ENCODE measurements around the gene GPR32. TPM values are rescaled to one million over a fixed set of nuclear protein-coding genes. Genes with fewer than 3 reads are reported as not detected.

Gene GPR32
- total and polyA plus RNA-seq, 2 of the 8 experiments (the other 6 are each of a cell fraction or from before 2014, with no cell fraction given) = not detected

DNA sequence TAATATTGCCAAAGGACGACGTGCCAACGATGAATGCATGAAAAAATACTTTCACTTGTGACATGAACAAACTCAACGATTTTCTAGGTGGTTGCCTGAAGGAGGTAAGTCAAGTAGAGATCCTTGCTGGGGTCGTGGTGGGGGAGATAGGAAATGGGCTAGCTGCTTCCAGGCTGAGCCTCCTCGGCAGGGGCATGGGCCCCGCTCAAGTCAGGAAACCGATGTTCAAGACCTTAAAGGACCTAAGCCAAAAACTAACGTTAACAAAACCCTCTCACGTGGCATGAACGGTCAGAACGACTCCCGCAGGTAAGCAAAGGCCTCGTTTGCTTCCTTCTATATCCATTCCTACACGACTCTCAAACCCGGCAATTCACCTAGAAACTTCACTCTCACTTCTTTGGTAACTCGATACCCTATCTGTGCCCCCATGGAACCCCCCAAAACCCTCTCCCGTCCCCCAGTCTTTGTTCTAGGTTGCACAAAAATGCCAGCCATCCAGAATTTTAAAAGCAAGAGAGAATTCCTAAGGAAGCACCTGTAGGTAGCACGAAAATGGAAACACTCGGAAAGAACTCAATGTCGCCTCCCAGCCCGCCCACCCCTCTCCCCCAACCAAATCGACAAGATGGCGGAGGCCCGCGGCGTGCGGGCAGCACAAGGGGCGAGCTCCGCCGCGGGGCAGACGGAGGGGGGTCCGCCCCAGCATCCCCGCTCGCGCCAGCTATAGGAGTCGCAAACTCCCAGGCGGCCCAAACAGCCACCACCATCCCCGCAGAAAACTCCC lies 33.6 kb downstream of the GPR32 start:
- peak overlapping the region; percentile 86 for H3K56ac ChIP-seq (replicated peaks; ENCODE audit: insufficient read length, low read depth, low read length)
- peaks cover 14% of the 10 kb centered on the region for H3K79me1 ChIP-seq (ENCODE audit: low read depth, low read length)
- H4K91ac ChIP-seq (replicated peaks; ENCODE audit: insufficient read length, low read length) = peak overlapping the region; percentile 97
- H2BK15ac ChIP-seq (ENCODE audit: low read length) = no peak overlapping the region
- no peak overlapping the region for H2BK20ac ChIP-seq (ENCODE audit: low read length)
- TF ChIP-seq BCL11A (IDR thresholded peaks at IDR 0.05; ENCODE audit: low read depth in 2 of 2, low read length in 2 of 2) (no peak), SIN3A (conservative IDR thresholded peaks at IDR 0.05 in 1 of 2, IDR thresholded peaks at IDR 0.05 in 1 of 2; ENCODE audit: low read depth in 1 of 2, low read length in 2 of 2) (peak in 1 of 2 experiments; percentile 65; a peak in 1 of 4 replicates), ASH2L (IDR thresholded peaks at IDR 0.05; ENCODE audit: low read length) (peak; percentile 50), POLR2AphosphoS5 (IDR thresholded peaks at IDR 0.05; ENCODE audit: low read depth, low read length) (peak; percentile 46)
- 0 out of 2 replicates have a peak overlapping the region, but pooled peaks have one; percentile 99 for H2AFZ ChIP-seq (ENCODE audit: low read length)
- H3K4me1 ChIP-seq (replicated peaks in 1 of 4; ENCODE audit: control insufficient read depth in 3 of 4, insufficient read depth in 4 of 4, low read length in 3 of 4) = peaks cover 0 to 11% (median 5%) of the 10 kb centered on the region in 4 experiments; a peak in 5 of 7 replicates
- H3K36me3 ChIP-seq (ENCODE audit: control insufficient read depth in 2 of 4, insufficient read depth in 4 of 4, low read length in 3 of 4) = peaks cover 20 to 35% (median 31%) of the 10 kb centered on the region in 4 experiments; a peak in 7 of 8 replicates
- CTCF ChIA-PET (ENCODE audit: partially characterized antibody) = no interaction called here
- peak overlapping the region; percentile 100 for H3K27ac ChIP-seq (ENCODE audit: low read depth, low read length)
- peak overlapping the region; percentile 100 for H2BK5ac ChIP-seq (ENCODE audit: low read depth, low read length)
- FAIRE-seq (no peak), DNase-seq (ENCODE audit: low read depth in 1 of 2, low spot score in 2 of 2) (no peak)
- H3K4ac ChIP-seq (replicated peaks; ENCODE audit: insufficient read length, low read depth, low read length) = peak overlapping the region; percentile 89
- peak overlapping the region; percentile 100; the same call in 1 of the 2 replicates for H2BK12ac ChIP-seq (ENCODE audit: low read depth, low read length)
- peak overlapping the region; percentile 100 for H4K8ac ChIP-seq (ENCODE audit: extremely low read depth, insufficient read depth, low read length)
- H3K23me2 ChIP-seq (ENCODE audit: low read depth, low read length) = peaks cover 12% of the 10 kb centered on the region
- peak overlapping the region; percentile 99 for H3K18ac ChIP-seq (ENCODE audit: extremely low read depth, low read length)
- peak overlapping the region; percentile 60 to 89 for H3K4me2 ChIP-seq (ENCODE audit: insufficient read depth in 1 of 2, low read depth in 2 of 2, low read length in 2 of 2)
- H3K14ac ChIP-seq (ENCODE audit: insufficient read length) = peak overlapping the region; percentile 22
- H2BK120ac ChIP-seq (replicated peaks; ENCODE audit: low read depth, low read length) = peak overlapping the region; percentile 55
- H3K23ac ChIP-seq (ENCODE audit: insufficient read length) = no peak overlapping the region
- peaks cover 25 to 45% of the 10 kb centered on the region in 2 experiments for H3K79me2 ChIP-seq (ENCODE audit: control insufficient read depth in 1 of 2, insufficient read depth in 2 of 2, low read length in 2 of 2)
- peak overlapping the region; percentile 95 to 100 (median 100) for H3K9ac ChIP-seq (replicated peaks in 1 of 4; ENCODE audit: extremely low read depth in 1 of 4, low read depth in 3 of 4, low read length in 3 of 4)
- peak overlapping the region; percentile 98 for H4K5ac ChIP-seq (ENCODE audit: insufficient read length, low read depth, low read length)
- peak overlapping the region; percentile 95; the same call in 1 of the 2 replicates for H2AK5ac ChIP-seq (ENCODE audit: low read depth, low read length)
- peaks cover 29% of the 10 kb centered on the region in 2 experiments for H4K20me1 ChIP-seq (replicated peaks in 1 of 2; ENCODE audit: control insufficient read depth in 1 of 2, insufficient read depth in 2 of 2, low read length in 2 of 2)
- POLR2A ChIA-PET (ENCODE audit: partially characterized antibody) = interaction anchor here (0.6 to 15.0 kb wide), 34 partner anchors 12 to 544 kb away, joined by 3 to 275 read pairs (median 4); partner anchors contain the start of genes ACP4, KLK1, KLK3 and KLK4
- H3K9me3 ChIP-seq (ENCODE audit: insufficient read depth in 2 of 2, low read depth in 1 of 2, low read length in 1 of 2) = no peaks in the 10 kb centered on the region
- H3K27me3 ChIP-seq (replicated peaks in 1 of 4; ENCODE audit: control insufficient read depth in 3 of 4, extremely low read depth in 1 of 4, insufficient read depth in 3 of 4, low read length in 3 of 4) = peaks cover 0 to 3% (median 1%) of the 10 kb centered on the region in 4 experiments; a peak in 3 of 7 replicates
- H3K4me3 ChIP-seq (ENCODE audit: extremely low read depth in 1 of 4, insufficient read depth in 2 of 4, low read depth in 3 of 4, low read length in 4 of 4) = peak overlapping the region; percentile 88 to 99 (median 97)
- 4% methylated on average over 22 of the region's 40 CpGs; no CpG with 5 or more reads in 1 of the 2 experiments for WGBS, 2 experiments (ENCODE audit: extremely low coverage in 1 of 2, insufficient coverage in 1 of 2, insufficient read length in 1 of 2, insufficient replicate concordance in 2 of 2, low coverage in 1 of 2, low lambda C conversion rate in 2 of 2, missing lambda C conversion rate in 1 of 2)
